Neutrophil (primary cell): ENCODE measurements around the gene OR52I2.

Experiments used
- H3K27ac ChIP-seq: fragments of 200-600 bp; sonication (generic); 2 replicates; pipeline ENCODE4 v1.5.1; 2016; ENCODE audit warnings: mild to moderate bottlenecking, moderate library complexity
- H3K27me3 ChIP-seq: fragments of 200-600 bp; sonication (generic); 2 replicates; pipeline ENCODE4 v1.6.0; 2016; ENCODE audit warnings: mild to moderate bottlenecking
- H3K36me3 ChIP-seq: fragments of 200-600 bp; sonication (generic); 2 replicates; pipeline ENCODE4 v1.5.1; 2017
- H3K4me1 ChIP-seq, 2 experiments: fragments of 200-600 bp in 1 of 2; sonication (generic) in 1 of 2; 1 replicate in 1 of 2; 2 replicates in 1 of 2; pipeline versions ENCODE4 v1.5.1 to v1.6.1; 2013 to 2016; ENCODE audit warnings: low read depth in 1 of 2, low read length in 1 of 2, mild to moderate bottlenecking in 1 of 2, moderate library complexity in 1 of 2; ENCODE audit not compliant: control insufficient read depth in 1 of 2, insufficient read depth in 1 of 2
- H3K4me3 ChIP-seq, 2 experiments: fragments of 200-600 bp in 1 of 2; sonication (generic) in 1 of 2; 1 replicate in 1 of 2; 2 replicates in 1 of 2; pipeline ENCODE4 v1.5.1; 2013 to 2016; ENCODE audit warnings: low read depth in 1 of 2, low read length in 1 of 2, mild to moderate bottlenecking in 1 of 2, moderate library complexity in 1 of 2
- H3K9me3 ChIP-seq: fragments of 200-600 bp; sonication (generic); 2 replicates; pipeline ENCODE4 v1.5.1; 2016
- TF ChIP-seq, protein P1 (sequence below): fragments of 200-600 bp; sonication (generic); IDR thresholded peaks from 2 replicates; pipeline ENCODE4 v1.5.1; 2016; ENCODE audit warnings: antibody characterized with exemption

OR52I2 gene

GRCh38 chr11:4641501-4641900, 60.0 kb downstream of the OR52I2 start:
- H3K9me3 ChIP-seq = no peaks in the 10 kb centered on the region
- H3K36me3 ChIP-seq = no peaks in the 10 kb centered on the region
- H3K27ac ChIP-seq = no peak overlapping the region
- no peak overlapping the region for H3K4me3 ChIP-seq
- peaks cover 28% of the 10 kb centered on the region for H3K27me3 ChIP-seq
- no peaks in the 10 kb centered on the region for H3K4me1 ChIP-seq
- TF ChIP-seq, protein P1, sequence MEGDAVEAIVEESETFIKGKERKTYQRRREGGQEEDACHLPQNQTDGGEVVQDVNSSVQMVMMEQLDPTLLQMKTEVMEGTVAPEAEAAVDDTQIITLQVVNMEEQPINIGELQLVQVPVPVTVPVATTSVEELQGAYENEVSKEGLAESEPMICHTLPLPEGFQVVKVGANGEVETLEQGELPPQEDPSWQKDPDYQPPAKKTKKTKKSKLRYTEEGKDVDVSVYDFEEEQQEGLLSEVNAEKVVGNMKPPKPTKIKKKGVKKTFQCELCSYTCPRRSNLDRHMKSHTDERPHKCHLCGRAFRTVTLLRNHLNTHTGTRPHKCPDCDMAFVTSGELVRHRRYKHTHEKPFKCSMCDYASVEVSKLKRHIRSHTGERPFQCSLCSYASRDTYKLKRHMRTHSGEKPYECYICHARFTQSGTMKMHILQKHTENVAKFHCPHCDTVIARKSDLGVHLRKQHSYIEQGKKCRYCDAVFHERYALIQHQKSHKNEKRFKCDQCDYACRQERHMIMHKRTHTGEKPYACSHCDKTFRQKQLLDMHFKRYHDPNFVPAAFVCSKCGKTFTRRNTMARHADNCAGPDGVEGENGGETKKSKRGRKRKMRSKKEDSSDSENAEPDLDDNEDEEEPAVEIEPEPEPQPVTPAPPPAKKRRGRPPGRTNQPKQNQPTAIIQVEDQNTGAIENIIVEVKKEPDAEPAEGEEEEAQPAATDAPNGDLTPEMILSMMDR = no peak

GRCh38 chr11:4642043-4642442, 60.5 kb downstream of the OR52I2 start:
- Histone ChIP-seq H3K4me3 (no peak overlapping the region), H3K27ac (no peak overlapping the region), H3K36me3 (no peaks in the 10 kb centered on the region), H3K27me3 (peaks cover 24% of the 10 kb centered on the region), H3K9me3 (no peaks in the 10 kb centered on the region), H3K4me1 (no peaks in the 10 kb centered on the region)
- TF ChIP-seq, protein P1 = no peak
